HG03342 (cell line): Measurements from ENCODE around the gene SENP7.
A peak's percentile ranks its signal among the peaks of the same experiment; 100 is the strongest.
"Not testable (repeated sequence)": the region's sequence is repeated elsewhere in the genome, so short reads cannot be mapped to it uniquely, and the experiment has no call there.

Experiments used
- ATAC-seq: cut with Tn5 transposase; IDR thresholded peaks from one replicate; pipeline ENCODE4 v1.9.1; 2021; ENCODE audit warnings: mild to moderate bottlenecking, moderate library complexity; ENCODE audit not compliant: unreplicated experiment

The SENP7 gene

GRCh38 chr3:101333883-101334282, 179.1 kb downstream of the SENP7 start:
- ATAC-seq, result no peak

- no peak for ATAC-seq
Observed at GRCh38 chr3:101329016-101329673, 183.9 kb downstream of the SENP7 start.

GRCh38 chr3:101325393-101326134, 187.4 kb downstream of the SENP7 start:
- ATAC-seq, result no peak

GRCh38 chr3:101320475-101320874, 192.5 kb downstream of the SENP7 start, which contains the start of gene IMPG2:
Gene IMPG2 (minus strand): TSS chr3:101320575. CDS start chr3:101320372, 203 bp downstream.
- no peak for ATAC-seq

- ATAC-seq, result no peak
Observed at GRCh38 chr3:101319531-101319930, 193.5 kb downstream of the SENP7 start.

GRCh38 chr3:101312545-101312944, 200.5 kb downstream of the SENP7 start:
- ATAC-seq, result no peak

GRCh38 chr3:101311676-101312075, 201.3 kb downstream of the SENP7 start:
- no peak for ATAC-seq

- no peak for ATAC-seq
Observed at GRCh38 chr3:101310978-101311375, 202.0 kb downstream of the SENP7 start.

GRCh38 chr3:101308147-101308772, 204.8 kb downstream of the SENP7 start:
- ATAC-seq, result not testable (repeated sequence)

- ATAC-seq, result no peak
Observed at GRCh38 chr3:101303836-101304235, 209.2 kb downstream of the SENP7 start.

- ATAC-seq, result peak; percentile 63
Observed at GRCh38 chr3:101303089-101303731, 209.8 kb downstream of the SENP7 start.

- ATAC-seq, result no peak
Observed at GRCh38 chr3:101300073-101300472, 212.9 kb downstream of the SENP7 start.

- ATAC-seq, result no peak
Observed at GRCh38 chr3:101292027-101292426, 221.0 kb downstream of the SENP7 start.

- no peak for ATAC-seq
Observed at GRCh38 chr3:101288294-101288693, 224.7 kb downstream of the SENP7 start.

GRCh38 chr3:101284757-101285156, 228.3 kb downstream of the SENP7 start:
- no peak for ATAC-seq

- no peak for ATAC-seq
Observed at GRCh38 chr3:101281521-101282030, 231.4 kb downstream of the SENP7 start.

- no peak for ATAC-seq
Observed at GRCh38 chr3:101279765-101280385, 233.1 kb downstream of the SENP7 start.

GRCh38 chr3:101279162-101279561, 233.8 kb downstream of the SENP7 start:
- ATAC-seq, result no peak

GRCh38 chr3:101278727-101279126, 234.3 kb downstream of the SENP7 start:
- no peak for ATAC-seq
